H1 (cell line): ENCODE data around the gene NIT2. TPM values are rescaled to one million over a fixed set of nuclear protein-coding genes. Genes with fewer than 3 reads are reported as not detected.

ENCODE experiments used
- CTCF ChIA-PET: fragments of 300-600 bp; sonication (Branson Sonifier 250); formaldehyde crosslinking; loops from one replicate; lab custom pipeline; 2021; ENCODE audit not compliant: partially characterized antibody; lab: Charles Lee
- POLR2A ChIA-PET: fragments of 300-600 bp; sonication (Branson Sonifier 250); formaldehyde crosslinking; loops from one replicate; lab custom pipeline; 2021; ENCODE audit warnings: inconsistent platforms; ENCODE audit not compliant: partially characterized antibody; lab: Charles Lee
- DNase-seq, 2 experiments: peaks; one replicate each; pipeline versions ENCODE4 v3.0.0 to v3.0.0-alpha.2; 2010 to 2022; ENCODE audit warnings: low spot score in 2 of 2, low read depth in 1 of 2, mixed read lengths in 1 of 2
- FAIRE-seq: peaks from 2 replicates; lab custom pipeline; 2011; peaks lifted over from hg19 to GRCh38; lab: Jason Lieb, UNC
- H2AFZ ChIP-seq: 2 replicates; pipeline ENCODE4 v1.8.1; 2012; ENCODE audit warnings: low read length, inconsistent platforms
- H2AK5ac ChIP-seq: 2 replicates; pipeline ENCODE4 v1.6.1; 2013; ENCODE audit warnings: low read depth, low read length
- H2BK120ac ChIP-seq: replicated peaks from 2 replicates; pipeline ENCODE3; 2013; ENCODE audit warnings: low read depth, low read length, inconsistent platforms
- H2BK12ac ChIP-seq: 2 replicates; pipeline ENCODE4 v1.6.1; 2013; ENCODE audit warnings: low read depth, low read length
- H2BK15ac ChIP-seq: 2 replicates; pipeline ENCODE4 v1.6.1; 2013; ENCODE audit warnings: low read length
- H2BK20ac ChIP-seq: 2 replicates; pipeline ENCODE4 v1.6.1; 2013; ENCODE audit warnings: low read length
- H2BK5ac ChIP-seq: 2 replicates; pipeline ENCODE4 v1.6.1; 2013; ENCODE audit warnings: low read depth, low read length
- H3K14ac ChIP-seq: 2 replicates; pipeline ENCODE4 v1.6.1; 2013; ENCODE audit warnings: inconsistent platforms; ENCODE audit not compliant: insufficient read length
- H3K18ac ChIP-seq: 2 replicates; pipeline ENCODE4 v1.6.1; 2013; ENCODE audit warnings: low read length; ENCODE audit errors: extremely low read depth
- H3K23ac ChIP-seq: 2 replicates; pipeline ENCODE4 v1.6.1; 2013; ENCODE audit warnings: inconsistent platforms; ENCODE audit not compliant: insufficient read length
- H3K23me2 ChIP-seq: 2 replicates; pipeline ENCODE4 v1.6.1; 2013; ENCODE audit warnings: low read depth, low read length
- H3K27ac ChIP-seq: 2 replicates; pipeline ENCODE4 v1.6.1; 2011; ENCODE audit warnings: low read depth, low read length, inconsistent platforms
- H3K27me3 ChIP-seq, 4 experiments: replicated peaks in 1 of 4; 1 replicate in 1 of 4; 2 replicates in 3 of 4; pipeline versions ENCODE4 v1.6.1 to v1.8.1; 2011 to 2013; ENCODE audit warnings: low read length in 3 of 4, mild to moderate bottlenecking in 3 of 4, inconsistent platforms in 2 of 4, mixed read lengths in 2 of 4, moderate library complexity in 1 of 4; ENCODE audit not compliant: control insufficient read depth in 3 of 4, insufficient read depth in 3 of 4; ENCODE audit errors: extremely low read depth in 1 of 4
- H3K36me3 ChIP-seq, 4 experiments: 2 replicates each; pipeline versions ENCODE4 v1.6.1 to v1.8.1; 2011 to 2013; ENCODE audit warnings: mild to moderate bottlenecking in 4 of 4, low read length in 3 of 4, moderate library complexity in 2 of 4, control low read depth in 1 of 4, inconsistent platforms in 1 of 4; ENCODE audit not compliant: insufficient read depth in 4 of 4, control insufficient read depth in 2 of 4
- H3K4ac ChIP-seq: replicated peaks from 2 replicates; pipeline ENCODE3; 2013; ENCODE audit warnings: low read length, low read depth, mixed read lengths, inconsistent platforms; ENCODE audit not compliant: insufficient read length
- H3K4me1 ChIP-seq, 4 experiments: replicated peaks in 1 of 4; 1 replicate in 1 of 4; 2 replicates in 3 of 4; pipeline versions ENCODE4 v1.6.1 to v1.8.1; 2011 to 2013; ENCODE audit warnings: low read length in 3 of 4, inconsistent platforms in 2 of 4, mixed read lengths in 1 of 4; ENCODE audit not compliant: insufficient read depth in 4 of 4, control insufficient read depth in 3 of 4
- H3K4me2 ChIP-seq, 2 experiments: 2 replicates each; pipeline versions ENCODE4 v1.6.1 to v1.8.1; 2011 to 2013; ENCODE audit warnings: low read depth in 2 of 2, low read length in 2 of 2, control low read depth in 1 of 2, inconsistent platforms in 1 of 2, mild to moderate bottlenecking in 1 of 2; ENCODE audit not compliant: insufficient read depth in 1 of 2
- H3K4me3 ChIP-seq, 4 experiments: fragments of 200-600, 300-600 bp in 1 of 4; sonication (generic), shearing (Covaris generic), sonication (Bioruptor Twin) in 1 of 4; 2 replicates each; pipeline versions ENCODE4 v1.5.1 to v1.8.1; 2011 to 2016; ENCODE audit warnings: low read length in 4 of 4, low read depth in 3 of 4, control low read depth in 2 of 4, inconsistent platforms in 2 of 4, mild to moderate bottlenecking in 2 of 4, mixed read lengths in 1 of 4, moderate library complexity in 1 of 4; ENCODE audit not compliant: insufficient read depth in 2 of 4; ENCODE audit errors: extremely low read depth in 1 of 4
- H3K56ac ChIP-seq: replicated peaks from 2 replicates; pipeline ENCODE3; 2013; ENCODE audit warnings: low read depth, mild to moderate bottlenecking, mixed read lengths, low read length, inconsistent platforms; ENCODE audit not compliant: insufficient read length
- H3K79me1 ChIP-seq: 2 replicates; pipeline ENCODE4 v1.6.1; 2013; ENCODE audit warnings: low read depth, low read length, control low read depth
- H3K79me2 ChIP-seq, 2 experiments: 2 replicates each; pipeline versions ENCODE4 v1.6.1 to v1.8.1; 2012 to 2013; ENCODE audit warnings: low read length in 2 of 2, mild to moderate bottlenecking in 2 of 2, inconsistent platforms in 1 of 2; ENCODE audit not compliant: insufficient read depth in 2 of 2, control insufficient read depth in 1 of 2
- H3K9ac ChIP-seq, 4 experiments: replicated peaks in 1 of 4; 1 replicate in 1 of 4; 2 replicates in 3 of 4; pipeline versions ENCODE4 v1.6.1 to v1.8.1; 2011 to 2013; ENCODE audit warnings: low read depth in 3 of 4, low read length in 3 of 4, control low read depth in 2 of 4, mild to moderate bottlenecking in 2 of 4, moderate library complexity in 2 of 4, inconsistent platforms in 1 of 4; ENCODE audit errors: extremely low read depth in 1 of 4
- H3K9me3 ChIP-seq, 2 experiments: 2 replicates each; pipeline versions ENCODE4 v1.6.1 to v1.8.1; 2012 to 2013; ENCODE audit warnings: mild to moderate bottlenecking in 2 of 2, moderate library complexity in 2 of 2, control low read depth in 1 of 2, inconsistent platforms in 1 of 2, low read depth in 1 of 2, low read length in 1 of 2, mixed read lengths in 1 of 2; ENCODE audit not compliant: insufficient read depth in 2 of 2
- H4K20me1 ChIP-seq, 2 experiments: replicated peaks in 1 of 2; 2 replicates each; pipeline versions ENCODE3 to v1.8.1; 2011 to 2013; ENCODE audit warnings: inconsistent platforms in 2 of 2, low read length in 2 of 2, mild to moderate bottlenecking in 1 of 2; ENCODE audit not compliant: insufficient read depth in 2 of 2, control insufficient read depth in 1 of 2
- H4K5ac ChIP-seq: 2 replicates; pipeline ENCODE4 v1.6.1; 2013; ENCODE audit warnings: low read length, low read depth, mixed read lengths, inconsistent platforms; ENCODE audit not compliant: insufficient read length
- H4K8ac ChIP-seq: 2 replicates; pipeline ENCODE4 v1.8.0; 2013; ENCODE audit warnings: mild to moderate bottlenecking, moderate library complexity, low read length, inconsistent platforms; ENCODE audit not compliant: insufficient read depth; ENCODE audit errors: extremely low read depth
- H4K91ac ChIP-seq: replicated peaks from 2 replicates; pipeline ENCODE3; 2013; ENCODE audit warnings: low read length, mixed read lengths, inconsistent platforms; ENCODE audit not compliant: insufficient read length
- E2F6 ChIP-seq: IDR thresholded peaks from 2 replicates; pipeline ENCODE4 v1.6.1; 2012; ENCODE audit warnings: inconsistent platforms
- EP300 ChIP-seq, 2 experiments: IDR thresholded peaks; 1 replicate in 1 of 2; 2 replicates in 1 of 2; pipeline ENCODE4 v1.6.1; 2011 to 2012; ENCODE audit warnings: low read depth in 2 of 2, low read length in 2 of 2, mild to moderate bottlenecking in 2 of 2, borderline replicate concordance in 1 of 2, inconsistent platforms in 1 of 2, moderate library complexity in 1 of 2
- KDM4A ChIP-seq: IDR thresholded peaks from one replicate; pipeline ENCODE4 v1.7.1; 2012; ENCODE audit warnings: low read depth, mild to moderate bottlenecking, moderate library complexity, low read length, inconsistent platforms; ENCODE audit not compliant: severe bottlenecking
- MAFK ChIP-seq: IDR thresholded peaks from 2 replicates; pipeline ENCODE4 v1.6.1; 2012; ENCODE audit warnings: low read depth, mild to moderate bottlenecking, improper control_type of control experiment, low read length
- RBBP5 ChIP-seq: IDR thresholded peaks from 2 replicates; pipeline ENCODE4 v1.7.1; 2012; ENCODE audit warnings: low read depth, mild to moderate bottlenecking, inconsistent platforms, low read length, moderate library complexity, borderline replicate concordance
- RFX5 ChIP-seq: IDR thresholded peaks from 2 replicates; pipeline ENCODE4 v1.6.1; 2011; ENCODE audit warnings: low read depth, low read length, improper control_type of control experiment, borderline replicate concordance
- RXRA ChIP-seq: IDR thresholded peaks from 2 replicates; pipeline ENCODE4 v1.6.1; 2011; ENCODE audit warnings: low read depth, mild to moderate bottlenecking, low read length, moderate library complexity; ENCODE audit not compliant: insufficient read depth
- SAP30 ChIP-seq: fragments of 300-600 bp; sonication (generic); IDR thresholded peaks from 2 replicates; pipeline ENCODE4 v1.7.1; 2012; ENCODE audit warnings: low read length, moderate library complexity, mild to moderate bottlenecking, inconsistent platforms; ENCODE audit not compliant: insufficient read depth, insufficient replicate concordance
- WGBS, 2 experiments: shearing (Covaris generic) in 1 of 2; methylation state at CpG; one replicate each; pipeline versions ENCODE4 v1.1.6 to v1.1.7; 2013 to 2015; ENCODE audit warnings: low lambda C conversion rate in 2 of 2, mixed read lengths in 2 of 2, inconsistent platforms in 1 of 2, low coverage in 1 of 2, missing lambda C conversion rate in 1 of 2; ENCODE audit not compliant: insufficient replicate concordance in 2 of 2, insufficient coverage in 1 of 2, insufficient read length in 1 of 2; ENCODE audit errors: extremely low coverage in 1 of 2, missing lambda C conversion rate in 1 of 2; 5-methylcytosine and 5-hydroxymethylcytosine counted together
- polyA plus RNA-seq, 7 experiments: library from polyadenylated mRNA; depleted of rRNA in 3 of 7; stranded (reverse) in 5 of 7; unstranded in 2 of 7; fragments of >200 nt in 5 of 7; fragments of 200-250 nt in 2 of 7; gene quantifications; 1 replicate in 5 of 7; 2 replicates in 1 of 7; 4 replicates in 1 of 7; pipeline versions ENCODE4 v1.2.1 to v1.2.3, GENCODE V29; 2011 to 2013; ENCODE audit warnings: missing spikeins in 2 of 7, mixed read lengths in 2 of 7
- total RNA-seq: library from RNA; stranded (reverse); fragmentation: NEBNext Ultra II Directional; extraction: Animal tissue kit (Norgen Biotek cat#: 25700); gene quantifications from 2 replicates; pipeline ENCODE4 v1.2.1, GENCODE V29; 2021
- TF ChIP-seq, protein P1 (sequence below): IDR thresholded peaks from 2 replicates; pipeline ENCODE4 v1.6.1; 2011; ENCODE audit warnings: low read depth, mild to moderate bottlenecking, low read length; ENCODE audit not compliant: insufficient read depth
- TF ChIP-seq, protein P2 (sequence below): IDR thresholded peaks from 2 replicates; pipeline ENCODE4 v1.6.1; 2012; ENCODE audit warnings: inconsistent platforms

Gene NIT2
- total and polyA plus RNA-seq, 2 of the 8 experiments (the other 6 are each of a cell fraction or from before 2014, with no cell fraction given): 15.2 to 25.3 TPM

DNA sequence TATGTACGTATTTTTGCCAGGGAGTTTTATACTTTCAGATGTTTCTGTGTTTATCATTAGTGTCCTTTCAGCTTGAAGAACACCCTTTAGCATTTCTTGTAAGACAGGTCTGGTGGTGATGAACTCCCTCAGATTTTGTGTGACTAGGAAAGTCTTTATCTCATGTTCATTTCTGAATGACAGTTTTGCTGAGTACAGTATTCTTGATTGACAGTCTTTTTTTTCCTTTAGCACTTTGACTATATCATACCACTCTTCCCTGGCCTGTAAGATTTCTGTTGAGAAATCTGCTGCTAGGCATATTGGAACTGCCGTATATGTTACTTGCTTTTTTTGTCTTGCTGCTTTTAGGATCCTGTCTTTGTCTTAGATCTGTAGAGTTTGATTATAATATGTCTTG is 72.6 kb downstream of the NIT2 start:
- Histone ChIP-seq H3K18ac (no peak overlapping the region), H4K8ac (no peak overlapping the region), H3K79me1 (0 out of 2 replicates have a peak, but pooled peaks cover 4% of the 10 kb centered on the region), H3K4me2 (no peak overlapping the region), H3K27ac (no peak overlapping the region), H3K23ac (no peak overlapping the region), H3K4me3 (no peak overlapping the region), H2BK15ac (no peak overlapping the region), H4K20me1 (peaks cover 0 to 1% of the 10 kb centered on the region in 2 experiments), H3K36me3 (peaks cover 0 to 6% (median 0%) of the 10 kb centered on the region in 4 experiments; a peak in 4 of 8 replicates), H3K4me1 (peaks cover 0 to 4% (median 0%) of the 10 kb centered on the region in 4 experiments; a peak in 2 of 7 replicates), H3K14ac (no peak overlapping the region), H3K4ac (no peak overlapping the region), H2AK5ac (no peak overlapping the region), H4K91ac (no peak overlapping the region), H3K79me2 (peaks cover 0 to 65% of the 10 kb centered on the region in 2 experiments; a peak in 3 of 4 replicates), H2AFZ (no peak overlapping the region), H3K56ac (no peak overlapping the region), H3K9me3 (no peaks in the 10 kb centered on the region), H2BK20ac (no peak overlapping the region), H3K23me2 (peaks cover 2% of the 10 kb centered on the region; the same call in 1 of the 2 replicates), H3K27me3 (no peaks in the 10 kb centered on the region), H2BK5ac (no peak overlapping the region), H2BK120ac (no peak overlapping the region), H3K9ac (no peak overlapping the region), H4K5ac (no peak overlapping the region), H2BK12ac (no peak overlapping the region)
- ChIA-PET POLR2A (no interaction called here), CTCF (interaction anchor here (0.6 to 1.0 kb wide), 2 partner anchors 13 to 90 kb away, joined by 3 to 4 read pairs; no protein-coding TSS in a partner anchor)
- 93% methylated on average over 2 of the region's 2 CpGs; no CpG with 5 or more reads in 1 of the 2 experiments for WGBS, 2 experiments
- DNase-seq (no peak), FAIRE-seq (no peak)
- TF ChIP-seq RFX5 (no peak), RBBP5 (no peak), KDM4A (no peak), MAFK (no peak), RXRA (no peak), SAP30 (no peak), EP300 (IDR thresholded peaks at IDR 0.05; ENCODE audit: borderline replicate concordance in 1 of 2, low read depth in 2 of 2, low read length in 2 of 2) (no peak), E2F6 (no peak)
- TF ChIP-seq, protein P1, sequence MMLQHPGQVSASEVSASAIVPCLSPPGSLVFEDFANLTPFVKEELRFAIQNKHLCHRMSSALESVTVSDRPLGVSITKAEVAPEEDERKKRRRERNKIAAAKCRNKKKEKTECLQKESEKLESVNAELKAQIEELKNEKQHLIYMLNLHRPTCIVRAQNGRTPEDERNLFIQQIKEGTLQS: no peak
- TF ChIP-seq, protein P2, sequence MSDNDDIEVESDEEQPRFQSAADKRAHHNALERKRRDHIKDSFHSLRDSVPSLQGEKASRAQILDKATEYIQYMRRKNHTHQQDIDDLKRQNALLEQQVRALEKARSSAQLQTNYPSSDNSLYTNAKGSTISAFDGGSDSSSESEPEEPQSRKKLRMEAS: no peak
